OCI-LY7 (cell line): ENCODE results near the gene UBXN6. TPM values are rescaled to one million over a fixed set of nuclear protein-coding genes. Genes with fewer than 3 reads are reported as not detected.

Source experiments
- BruUV-seq: library from RNA; stranded (reverse); fragments of 400-500 nt; replicated peaks from 2 replicates; lab custom pipeline; 2021; lab: Mats Ljungman, UMichigan
- CTCF ChIA-PET: fragments of 300-600 bp; sonication (Branson Sonifier 250); formaldehyde crosslinking; loops from one replicate; lab custom pipeline; 2022; ENCODE audit warnings: antibody characterized with exemption; ENCODE audit not compliant: unreplicated experiment; lab: Charles Lee
- POLR2A ChIA-PET: fragments of 300-600 bp; sonication (Branson Sonifier 250); formaldehyde crosslinking; loops from one replicate; lab custom pipeline; 2022; ENCODE audit warnings: antibody characterized with exemption; lab: Charles Lee
- DNase-seq: peaks from one replicate; pipeline ENCODE4 v3.0.0-alpha.2; 2015; ENCODE audit warnings: low spot score
- H2AFZ ChIP-seq: fragments of 200-600 bp; sonication (generic), shearing (Covaris generic); 2 replicates; pipeline ENCODE4 v1.6.1; 2014; ENCODE audit warnings: mild to moderate bottlenecking, antibody characterized with exemption, low read length, moderate library complexity
- H3K27ac ChIP-seq: fragments of 200-600 bp; sonication (generic); 2 replicates; pipeline ENCODE4 v1.5.1; 2014; ENCODE audit warnings: mixed run types, low read depth, mild to moderate bottlenecking, moderate library complexity, low read length, inconsistent platforms; ENCODE audit not compliant: poor library complexity, severe bottlenecking
- H3K36me3 ChIP-seq: fragments of 200-600 bp; sonication (generic); 2 replicates; pipeline ENCODE4 v1.6.1; 2014; ENCODE audit warnings: mild to moderate bottlenecking, antibody characterized with exemption, low read length, moderate library complexity, mixed read lengths; ENCODE audit not compliant: insufficient read depth
- H3K4me1 ChIP-seq: fragments of 200-600 bp; sonication (generic); 2 replicates; pipeline ENCODE4 v1.5.1; 2014; ENCODE audit warnings: mild to moderate bottlenecking, low read length; ENCODE audit not compliant: insufficient read depth, poor library complexity, severe bottlenecking
- H3K4me2 ChIP-seq: fragments of 200-600 bp; sonication (generic); 2 replicates; pipeline ENCODE4 v1.6.1; 2014; ENCODE audit warnings: mild to moderate bottlenecking, low read length
- H3K4me3 ChIP-seq: fragments of 200-600 bp; sonication (generic); 2 replicates; pipeline ENCODE4 v1.5.1; 2014; ENCODE audit warnings: mild to moderate bottlenecking, low read depth, low read length; ENCODE audit not compliant: poor library complexity, severe bottlenecking
- H3K79me2 ChIP-seq: fragments of 200-600 bp; sonication (generic); 2 replicates; pipeline ENCODE4 v1.6.1; 2016; ENCODE audit warnings: low read depth, mild to moderate bottlenecking, low read length, moderate library complexity, mixed read lengths; ENCODE audit not compliant: insufficient read depth
- H3K9me2 ChIP-seq: fragments of 200-600 bp; sonication (generic); 2 replicates; pipeline ENCODE4 v1.6.1; 2016; ENCODE audit warnings: mild to moderate bottlenecking, low read length, mixed read lengths; ENCODE audit not compliant: insufficient read depth
- H3K9me3 ChIP-seq: fragments of 200-600 bp; sonication (generic); 2 replicates; pipeline ENCODE4 v1.6.1; 2014; ENCODE audit warnings: mild to moderate bottlenecking, mixed run types, low read length, mixed read lengths
- H4K20me1 ChIP-seq: fragments of 200-600 bp; sonication (generic); 2 replicates; pipeline ENCODE4 v1.6.1; 2014; ENCODE audit warnings: mild to moderate bottlenecking, antibody characterized with exemption, low read length, moderate library complexity, mixed read lengths; ENCODE audit not compliant: insufficient read depth
- CTCF ChIP-seq: fragments of 200-600 bp; sonication (generic); conservative IDR thresholded peaks from 2 replicates; pipeline ENCODE4 v1.5.1; 2014; ENCODE audit warnings: mild to moderate bottlenecking, antibody characterized with exemption, low read length, moderate library complexity, mixed read lengths
- EZH2phosphoT487 ChIP-seq: fragments of 200-600 bp; sonication (generic); IDR thresholded peaks from 2 replicates; pipeline ENCODE4 v1.6.1; 2018; ENCODE audit warnings: low read depth, borderline replicate concordance, mild to moderate bottlenecking, mixed run types, antibody characterized with exemption, low read length, moderate library complexity, mixed read lengths
- intact Hi-C: fragments of 100-400 bp; cut with micrococcal nuclease; formaldehyde crosslinking; loops from one replicate; pipeline ENCODE4 v1.10.0; 2022; ENCODE audit not compliant: unreplicated experiment
- total RNA-seq, 2 experiments: library from RNA; depleted of rRNA in 1 of 2; stranded (reverse); fragments of >200 nt in 1 of 2; shearing (Covaris generic) in 1 of 2; gene quantifications; 2 replicates each; pipeline ENCODE4 v1.2.3, GENCODE V29; 2014 to 2022

The UBXN6 gene
- total RNA-seq, 2 experiments from 2014 or later = 43.5 to 57.0 TPM

- no TSS peak for BruUV-seq
- no peak overlapping the region for H2AFZ ChIP-seq
- CTCF ChIA-PET = no interaction called here
- TF ChIP-seq CTCF (no peak), EZH2phosphoT487 (no peak)
- no peak overlapping the region for H3K4me2 ChIP-seq
- no peak overlapping the region for H3K4me3 ChIP-seq
- no peak for DNase-seq
- no peaks in the 10 kb centered on the region for H4K20me1 ChIP-seq
- no peaks in the 10 kb centered on the region for H3K4me1 ChIP-seq
- no peaks in the 10 kb centered on the region for H3K9me2 ChIP-seq
- no peaks in the 10 kb centered on the region for H3K79me2 ChIP-seq
- peaks cover 96% of the 10 kb centered on the region for H3K36me3 ChIP-seq
- no peak overlapping the region for H3K27ac ChIP-seq
- POLR2A ChIA-PET = interaction anchor here (0.5 kb wide), 1 partner anchor 15 kb away, joined by 3 read pairs; no protein-coding TSS in a partner anchor
- intact Hi-C loops = no loop called here
- H3K9me3 ChIP-seq = no peaks in the 10 kb centered on the region
Measured at GRCh38 chr19:4434391-4434790, 23.2 kb downstream of the UBXN6 start.

- H3K27ac ChIP-seq = no peak overlapping the region
- CTCF ChIA-PET = no interaction called here
- no peak for DNase-seq
Measured at GRCh38 chr19:4432918-4433506, 24.6 kb downstream of the UBXN6 start.

More at GRCh38 chr19:4432918-4433506, 24.6 kb downstream of the UBXN6 start:
- H4K20me1 ChIP-seq = no peaks in the 10 kb centered on the region
- no peaks in the 10 kb centered on the region for H3K9me2 ChIP-seq
- H3K36me3 ChIP-seq = peaks cover 94% of the 10 kb centered on the region
- no peaks in the 10 kb centered on the region for H3K4me1 ChIP-seq
- no peaks in the 10 kb centered on the region for H3K79me2 ChIP-seq
- BruUV-seq = no TSS peak
- POLR2A ChIA-PET = no interaction called here
- no peak overlapping the region for H3K4me2 ChIP-seq
- intact Hi-C loops = no loop called here
- no peak overlapping the region for H3K4me3 ChIP-seq
- H3K9me3 ChIP-seq = no peaks in the 10 kb centered on the region
- no peak overlapping the region for H2AFZ ChIP-seq
- TF ChIP-seq EZH2phosphoT487 (no peak), CTCF (no peak)
